Right renal cortex interstitium (tissue), 3 donors: Measurements from ENCODE around the gene PHF8. TPM values are rescaled to one million over a fixed set of nuclear protein-coding genes. Genes with fewer than 3 reads are reported as not detected.
A peak's percentile ranks its signal among the peaks of the same experiment; 100 is the strongest.

ENCODE experiments used
- DNase-seq, 3 donors: peaks; one replicate each; pipeline ENCODE4 v3.0.0-alpha.2; 2013; ENCODE audit warnings: low read depth in 3 of 3, low spot score in 2 of 3
- polyA plus RNA-seq, 3 donors: library from polyadenylated mRNA; unstranded; fragments of 120-200 nt; gene quantifications; one replicate each; pipeline ENCODE4 v1.2.1, GENCODE V29; 2013; ENCODE audit not compliant: insufficient read length in 3 of 3

Gene PHF8
- polyA plus RNA-seq, 3 donors: 27.4 to 29.4 (median 28.7) TPM

- DNase-seq: peak in 1 of 3 donors; percentile 3
Observed at GRCh38 chrX:54029529-54030143, 14.6 kb downstream of the PHF8 start.

GRCh38 chrX:54024350-54024749 lies 19.9 kb downstream of the PHF8 start:
- no peak for DNase-seq

- DNase-seq: no peak
Observed at GRCh38 chrX:54012830-54013500, 31.3 kb downstream of the PHF8 start.

- DNase-seq: no peak
Observed at GRCh38 chrX:54007682-54008081, 36.6 kb downstream of the PHF8 start.

GRCh38 chrX:53997724-53998123 lies 46.5 kb downstream of the PHF8 start:
- DNase-seq: no peak

GRCh38 chrX:53992589-53992988 lies 51.7 kb downstream of the PHF8 start:
- DNase-seq: no peak

GRCh38 chrX:53990171-53990570 lies 54.1 kb downstream of the PHF8 start:
- DNase-seq: no peak

- no peak for DNase-seq
Observed at GRCh38 chrX:53984895-53985294, 59.4 kb downstream of the PHF8 start.

- no peak for DNase-seq
Observed at GRCh38 chrX:53974529-53974928, 69.7 kb downstream of the PHF8 start.

GRCh38 chrX:53969540-53969939 lies 74.7 kb downstream of the PHF8 start:
- no peak for DNase-seq

- no peak for DNase-seq
Observed at GRCh38 chrX:53950130-53950733, 94.0 kb downstream of the PHF8 start.

- DNase-seq: no peak
Observed at GRCh38 chrX:53940180-53940579, 104.1 kb downstream of the PHF8 start.

- DNase-seq: no peak
Observed at GRCh38 chrX:53939127-53939526, 105.1 kb downstream of the PHF8 start.

GRCh38 chrX:53930515-53931380 lies 113.5 kb downstream of the PHF8 start:
- DNase-seq: no peak

- DNase-seq: no peak
Observed at GRCh38 chrX:53926030-53926429, 118.2 kb downstream of the PHF8 start.

- DNase-seq: no peak
Observed at GRCh38 chrX:53918702-53919101, 125.6 kb downstream of the PHF8 start.

GRCh38 chrX:53900623-53901022 lies 143.7 kb downstream of the PHF8 start:
- DNase-seq: no peak

- DNase-seq: no peak
Observed at GRCh38 chrX:53895270-53895669, 149.0 kb downstream of the PHF8 start.
